Raji (cell line): Measurements from ENCODE around the gene BRICD5.

Experiments
- POLR2A ChIP-seq: IDR thresholded peaks from 2 replicates; pipeline ENCODE4 v1.6.1; 2011; ENCODE audit warnings: low read depth, low read length, control low read depth; ENCODE audit not compliant: insufficient read depth

BRICD5 gene

GRCh38 chr16:2174396-2175131, 36.1 kb downstream of the BRICD5 start:
- no peak for TF ChIP-seq POLR2A

GRCh38 chr16:2173916-2174315, 36.7 kb downstream of the BRICD5 start:
- TF ChIP-seq POLR2A = no peak

GRCh38 chr16:2173366-2173765, 37.3 kb downstream of the BRICD5 start:
- TF ChIP-seq POLR2A = no peak

- TF ChIP-seq POLR2A = no peak
These were observed 37.9 kb downstream of the BRICD5 start for GRCh38 chr16:2172688-2173335.

GRCh38 chr16:2171601-2172178, 39.0 kb downstream of the BRICD5 start:
- TF ChIP-seq POLR2A = no peak

GRCh38 chr16:2170587-2171435, 39.9 kb downstream of the BRICD5 start:
- TF ChIP-seq POLR2A = no peak

GRCh38 chr16:2170080-2170479, 40.6 kb downstream of the BRICD5 start:
- TF ChIP-seq POLR2A = no peak

- no peak for TF ChIP-seq POLR2A
These were observed 43.5 kb downstream of the BRICD5 start for GRCh38 chr16:2167068-2167638.

GRCh38 chr16:2166263-2167067, 44.2 kb downstream of the BRICD5 start:
- no peak for TF ChIP-seq POLR2A

GRCh38 chr16:2165861-2166260, 44.8 kb downstream of the BRICD5 start:
- TF ChIP-seq POLR2A = no peak

GRCh38 chr16:2163211-2163881, 47.3 kb downstream of the BRICD5 start:
- no peak for TF ChIP-seq POLR2A

- no peak for TF ChIP-seq POLR2A
These were observed 48.0 kb downstream of the BRICD5 start for GRCh38 chr16:2162676-2163118.

- no peak for TF ChIP-seq POLR2A
These were observed 48.8 kb downstream of the BRICD5 start for GRCh38 chr16:2161911-2162310.
